Measurements from ENCODE around the gene INTS3. TPM values are rescaled to one million over a fixed set of nuclear protein-coding genes. Genes with fewer than 3 reads are reported as not detected.

Gene INTS3
- total and polyA plus RNA-seq, 9 of the 15 experiments (the other 6 are each of a cell fraction or from before 2014, with no cell fraction given): 6.3 to 24.1 (median 14.3) TPM

DNA sequence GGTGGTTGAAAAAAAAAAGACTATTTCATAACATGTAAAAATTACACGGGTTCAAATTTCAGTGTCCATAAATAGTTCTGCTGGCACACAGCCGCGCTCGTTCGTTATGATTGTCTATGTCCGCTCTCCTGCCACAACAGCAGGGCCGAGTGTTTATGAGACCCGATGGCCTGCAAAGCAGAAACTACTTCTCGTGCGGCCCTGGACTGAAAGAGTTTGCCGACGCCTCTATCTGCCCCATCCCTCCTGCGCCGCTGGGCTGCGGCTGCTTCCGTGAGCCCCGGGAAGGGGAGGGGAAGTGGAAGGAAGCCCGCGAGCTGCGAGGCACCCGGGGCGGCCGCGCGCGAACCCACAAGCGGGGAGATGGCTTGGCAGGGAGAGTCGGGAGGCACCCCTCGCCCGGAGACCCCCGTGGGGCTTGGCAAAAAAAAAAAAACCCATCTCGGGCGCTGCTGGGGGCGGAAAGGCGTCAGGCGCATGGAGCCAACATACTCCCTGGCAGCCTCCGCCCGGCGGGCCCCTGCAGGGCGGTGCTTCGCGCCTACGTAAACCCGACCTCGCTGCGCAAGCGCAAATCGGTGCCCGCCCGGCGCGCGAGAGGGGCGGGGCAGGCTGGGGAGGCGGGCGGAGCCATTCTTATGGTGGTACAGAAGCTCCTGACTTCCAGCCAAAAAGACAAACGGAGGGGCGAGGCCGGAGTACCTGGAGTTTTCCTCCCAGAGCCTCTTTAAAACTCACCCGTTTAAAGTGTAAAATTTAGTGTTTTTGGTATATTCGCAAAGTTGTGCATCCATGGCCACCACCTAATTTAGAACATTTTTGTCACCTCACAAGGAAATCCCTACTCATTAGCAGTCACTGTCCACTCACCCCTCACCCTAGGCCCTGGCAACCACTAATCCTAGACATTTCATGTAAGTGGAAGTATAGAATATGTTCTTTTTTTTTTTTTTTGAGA lies 55.7 kb downstream of the INTS3 start (continued):
- TF ChIP-seq, protein P1, sequence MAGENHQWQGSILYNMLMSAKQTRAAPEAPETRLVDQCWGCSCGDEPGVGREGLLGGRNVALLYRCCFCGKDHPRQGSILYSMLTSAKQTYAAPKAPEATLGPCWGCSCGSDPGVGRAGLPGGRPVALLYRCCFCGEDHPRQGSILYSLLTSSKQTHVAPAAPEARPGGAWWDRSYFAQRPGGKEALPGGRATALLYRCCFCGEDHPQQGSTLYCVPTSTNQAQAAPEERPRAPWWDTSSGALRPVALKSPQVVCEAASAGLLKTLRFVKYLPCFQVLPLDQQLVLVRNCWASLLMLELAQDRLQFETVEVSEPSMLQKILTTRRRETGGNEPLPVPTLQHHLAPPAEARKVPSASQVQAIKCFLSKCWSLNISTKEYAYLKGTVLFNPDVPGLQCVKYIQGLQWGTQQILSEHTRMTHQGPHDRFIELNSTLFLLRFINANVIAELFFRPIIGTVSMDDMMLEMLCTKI (IDR thresholded peaks at IDR 0.05; ENCODE audit: partially characterized antibody): no peak
- TF ChIP-seq ZNF12 (CRISPR knock-in tag; IDR thresholded peaks at IDR 0.05) (peak; percentile 50; the same call in 1 of the 2 replicates), RNF2 (IDR thresholded peaks at IDR 0.05) (peak; percentile 68), NONO (IDR thresholded peaks at IDR 0.05; ENCODE audit: low read depth in 2 of 2, low read length in 1 of 2) (peak; percentile 44 to 75; a peak in 1 of 4 replicates), HIVEP1 (CRISPR knock-in tag; IDR thresholded peaks at IDR 0.05) (no peak), SREBF1 (IDR thresholded peaks at IDR 0.05; ENCODE audit: borderline replicate concordance, low read depth, low read length) (no peak), PCBP2 (IDR thresholded peaks at IDR 0.05; ENCODE audit: low read depth, low read length, poor library complexity, severe bottlenecking) (no peak), RHOXF2B (CRISPR knock-in tag; conservative IDR thresholded peaks at IDR 0.05) (no peak), HNRNPLL (IDR thresholded peaks at IDR 0.05; ENCODE audit: low read depth, low read length, poor library complexity, severe bottlenecking) (peak; percentile 87), U2AF1 (optimal IDR thresholded peaks at IDR 0.05; ENCODE audit: low read depth, low read length) (peak; percentile 80), ZNF76 (CRISPR knock-in tag; IDR thresholded peaks at IDR 0.05; ENCODE audit: borderline replicate concordance) (no peak), ZSCAN32 (CRISPR knock-in tag; IDR thresholded peaks at IDR 0.05) (no peak), ATF6 (CRISPR knock-in tag; IDR thresholded peaks at IDR 0.05) (peak; percentile 86), ZNF212 (CRISPR knock-in tag; IDR thresholded peaks at IDR 0.05) (no peak), YBX1 (IDR thresholded peaks at IDR 0.05) (no peak), POU5F1 (IDR thresholded peaks at IDR 0.05; ENCODE audit: borderline replicate concordance, low read depth, low read length, partially characterized antibody) (no peak)
- TF ChIP-seq, protein P2, sequence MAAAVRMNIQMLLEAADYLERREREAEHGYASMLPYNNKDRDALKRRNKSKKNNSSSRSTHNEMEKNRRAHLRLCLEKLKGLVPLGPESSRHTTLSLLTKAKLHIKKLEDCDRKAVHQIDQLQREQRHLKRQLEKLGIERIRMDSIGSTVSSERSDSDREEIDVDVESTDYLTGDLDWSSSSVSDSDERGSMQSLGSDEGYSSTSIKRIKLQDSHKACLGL (CRISPR knock-in tag; IDR thresholded peaks at IDR 0.05; ENCODE audit: borderline replicate concordance, poor library complexity, severe bottlenecking): no peak
- TF ChIP-seq, protein P3, sequence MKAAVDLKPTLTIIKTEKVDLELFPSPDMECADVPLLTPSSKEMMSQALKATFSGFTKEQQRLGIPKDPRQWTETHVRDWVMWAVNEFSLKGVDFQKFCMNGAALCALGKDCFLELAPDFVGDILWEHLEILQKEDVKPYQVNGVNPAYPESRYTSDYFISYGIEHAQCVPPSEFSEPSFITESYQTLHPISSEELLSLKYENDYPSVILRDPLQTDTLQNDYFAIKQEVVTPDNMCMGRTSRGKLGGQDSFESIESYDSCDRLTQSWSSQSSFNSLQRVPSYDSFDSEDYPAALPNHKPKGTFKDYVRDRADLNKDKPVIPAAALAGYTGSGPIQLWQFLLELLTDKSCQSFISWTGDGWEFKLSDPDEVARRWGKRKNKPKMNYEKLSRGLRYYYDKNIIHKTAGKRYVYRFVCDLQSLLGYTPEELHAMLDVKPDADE (conservative IDR thresholded peaks at IDR 0.05; ENCODE audit: control insufficient read depth, low read depth, low read length): no peak; the same call in 1 of the 2 replicates
- TF ChIP-seq, protein P4, sequence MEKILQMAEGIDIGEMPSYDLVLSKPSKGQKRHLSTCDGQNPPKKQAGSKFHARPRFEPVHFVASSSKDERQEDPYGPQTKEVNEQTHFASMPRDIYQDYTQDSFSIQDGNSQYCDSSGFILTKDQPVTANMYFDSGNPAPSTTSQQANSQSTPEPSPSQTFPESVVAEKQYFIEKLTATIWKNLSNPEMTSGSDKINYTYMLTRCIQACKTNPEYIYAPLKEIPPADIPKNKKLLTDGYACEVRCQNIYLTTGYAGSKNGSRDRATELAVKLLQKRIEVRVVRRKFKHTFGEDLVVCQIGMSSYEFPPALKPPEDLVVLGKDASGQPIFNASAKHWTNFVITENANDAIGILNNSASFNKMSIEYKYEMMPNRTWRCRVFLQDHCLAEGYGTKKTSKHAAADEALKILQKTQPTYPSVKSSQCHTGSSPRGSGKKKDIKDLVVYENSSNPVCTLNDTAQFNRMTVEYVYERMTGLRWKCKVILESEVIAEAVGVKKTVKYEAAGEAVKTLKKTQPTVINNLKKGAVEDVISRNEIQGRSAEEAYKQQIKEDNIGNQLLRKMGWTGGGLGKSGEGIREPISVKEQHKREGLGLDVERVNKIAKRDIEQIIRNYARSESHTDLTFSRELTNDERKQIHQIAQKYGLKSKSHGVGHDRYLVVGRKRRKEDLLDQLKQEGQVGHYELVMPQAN (IDR thresholded peaks at IDR 0.05; ENCODE audit: borderline replicate concordance): peak; percentile 84; the same call in 1 of the 2 replicates

All from K562 (cell line).